ENCODE results near the gene EXOSC3. TPM values are rescaled to one million over a fixed set of nuclear protein-coding genes. Genes with fewer than 3 reads are reported as not detected.

The EXOSC3 gene
- total RNA-seq, 5 donors from 2014 or later (not counting 1 experiment from before 2014, with no cell fraction given), result 40.0 to 64.2 (median 59.2) TPM

DNA sequence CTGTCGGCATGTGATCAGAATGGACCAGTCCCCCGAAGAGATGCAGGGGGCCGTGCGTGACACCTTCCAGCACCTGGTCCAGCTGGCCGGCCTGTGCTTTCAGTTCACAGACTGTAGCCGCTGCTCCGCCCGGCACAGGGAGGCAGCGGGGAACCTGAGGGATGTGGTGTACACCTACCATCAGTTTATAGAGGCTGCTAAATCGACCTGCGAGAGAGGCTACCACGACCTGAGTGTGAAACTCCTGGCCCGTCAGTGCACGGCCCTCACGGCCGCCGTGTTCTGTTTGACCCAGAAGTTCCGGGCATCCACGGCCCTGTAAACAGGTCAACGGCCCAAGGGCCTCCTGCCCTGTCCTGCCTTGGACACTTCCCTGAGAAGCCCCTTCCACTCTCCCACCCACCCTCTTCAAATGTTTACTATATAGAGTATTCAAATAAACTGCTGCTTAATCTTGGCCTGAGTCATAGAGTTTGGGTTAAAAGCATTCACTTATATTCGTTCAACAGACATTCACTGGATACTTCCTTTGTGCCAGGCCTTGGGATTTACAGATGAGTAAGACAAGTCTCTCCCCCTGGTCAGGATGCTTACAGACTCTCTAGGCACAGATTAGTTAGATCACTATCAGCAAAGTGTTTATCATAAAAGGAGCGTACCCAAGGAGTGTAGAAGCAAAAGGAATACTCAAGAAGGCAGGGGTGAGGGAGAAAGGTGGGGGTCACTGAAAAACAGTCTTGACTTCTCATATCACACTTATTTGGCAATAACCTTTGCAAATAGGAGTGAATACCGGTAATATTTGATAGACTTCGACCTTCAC lies 38.2 kb downstream of the EXOSC3 start:
- 82% methylated on average over 19 of the region's 24 CpGs for WGBS (ENCODE audit: insufficient coverage)
- CTCF ChIA-PET, result interaction anchor here in 1 of 2 donors (0.6 kb wide), 1 partner anchor 166 kb away, joined by 3 read pairs; no protein-coding TSS in a partner anchor
- H3K4me1 ChIP-seq (ENCODE audit: control insufficient read depth in 1 of 2, extremely low read depth in 1 of 2, insufficient read depth in 2 of 2, low read length in 2 of 2), result no peaks in the 10 kb centered on the region
- H3K27ac Mint-ChIP-seq, result no peak overlapping the region
- H3K27ac ChIP-seq (ENCODE audit: low read length), result no peak overlapping the region
- H3K36me3 ChIP-seq (ENCODE audit: control insufficient read depth in 2 of 2, extremely low read depth in 1 of 2, insufficient read depth in 1 of 2, low read length in 1 of 2), result no peaks in the 10 kb centered on the region
- no peak overlapping the region for H3K4me3 Mint-ChIP-seq
- H3K27me3 ChIP-seq (replicated peaks in 1 of 2; ENCODE audit: control insufficient read depth in 2 of 2, extremely low read depth in 1 of 2, insufficient read depth in 2 of 2, low read length in 1 of 2), result peaks cover 0 to 5% of the 10 kb centered on the region in 2 experiments
- no peaks in the 10 kb centered on the region for H3K9me3 Mint-ChIP-seq
- H3K27me3 Mint-ChIP-seq, result no peaks in the 10 kb centered on the region
- H3K9me3 ChIP-seq, result no peaks in the 10 kb centered on the region
- ATAC-seq (replicated peaks in 1 of 4) (no peak), DNase-seq (no peak)
- H3K4me1 Mint-ChIP-seq, result no peaks in the 10 kb centered on the region
- POLR2A ChIA-PET, result no interaction called here
- no peaks in the 10 kb centered on the region for H3K36me3 Mint-ChIP-seq
- H3K4me3 ChIP-seq (ENCODE audit: control insufficient read depth in 1 of 2, extremely low read depth in 1 of 2, low read length in 1 of 2), result no peak overlapping the region

DNA sequence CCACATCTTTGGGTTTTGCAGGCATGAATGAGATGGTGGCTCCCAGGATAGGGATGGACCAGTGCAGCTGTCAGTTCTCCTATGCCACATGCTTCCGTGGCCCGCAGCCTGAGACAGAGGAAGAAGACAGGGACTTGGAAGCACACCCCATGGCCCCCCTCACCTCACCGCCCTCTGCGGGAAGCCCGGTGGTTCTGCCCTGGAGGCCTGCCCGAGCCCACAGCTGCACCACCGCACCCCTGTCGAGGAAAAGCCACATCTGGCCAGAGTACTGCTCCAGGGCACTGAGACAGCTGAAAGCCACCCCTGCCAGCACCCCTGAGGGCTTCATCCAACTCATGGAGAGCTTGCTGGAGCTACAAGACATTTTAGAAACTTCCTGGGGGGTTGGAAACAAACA lies 38.9 kb downstream of the EXOSC3 start:
- no peaks in the 10 kb centered on the region for H3K36me3 ChIP-seq (ENCODE audit: control insufficient read depth in 2 of 2, extremely low read depth in 1 of 2, insufficient read depth in 1 of 2, low read length in 1 of 2)
- no peaks in the 10 kb centered on the region for H3K4me1 ChIP-seq (ENCODE audit: control insufficient read depth in 1 of 2, extremely low read depth in 1 of 2, insufficient read depth in 2 of 2, low read length in 2 of 2)
- H3K9me3 ChIP-seq, result no peaks in the 10 kb centered on the region
- H3K27me3 ChIP-seq (replicated peaks in 1 of 2; ENCODE audit: control insufficient read depth in 2 of 2, extremely low read depth in 1 of 2, insufficient read depth in 2 of 2, low read length in 1 of 2), result peaks cover 0 to 8% of the 10 kb centered on the region in 2 experiments
- H3K9me3 Mint-ChIP-seq, result no peaks in the 10 kb centered on the region
- DNase-seq, result no peak
- H3K27me3 Mint-ChIP-seq, result no peaks in the 10 kb centered on the region
- H3K4me3 ChIP-seq (ENCODE audit: control insufficient read depth in 1 of 2, extremely low read depth in 1 of 2, low read length in 1 of 2), result no peak overlapping the region
- H3K27ac ChIP-seq (ENCODE audit: low read length), result no peak overlapping the region
- H3K27ac Mint-ChIP-seq, result no peak overlapping the region
- 66% methylated on average over 6 of the region's 8 CpGs for WGBS (ENCODE audit: insufficient coverage)
- ChIA-PET CTCF (interaction anchor here in 1 of 2 donors (0.8 kb wide), 1 partner anchor 52 kb away, joined by 3 read pairs; no protein-coding TSS in a partner anchor), POLR2A (no interaction called here)
- no peaks in the 10 kb centered on the region for H3K4me1 Mint-ChIP-seq
- no peak overlapping the region for H3K4me3 Mint-ChIP-seq
- ATAC-seq (replicated peaks in 1 of 4), result no peak
- H3K36me3 Mint-ChIP-seq, result no peaks in the 10 kb centered on the region

DNA sequence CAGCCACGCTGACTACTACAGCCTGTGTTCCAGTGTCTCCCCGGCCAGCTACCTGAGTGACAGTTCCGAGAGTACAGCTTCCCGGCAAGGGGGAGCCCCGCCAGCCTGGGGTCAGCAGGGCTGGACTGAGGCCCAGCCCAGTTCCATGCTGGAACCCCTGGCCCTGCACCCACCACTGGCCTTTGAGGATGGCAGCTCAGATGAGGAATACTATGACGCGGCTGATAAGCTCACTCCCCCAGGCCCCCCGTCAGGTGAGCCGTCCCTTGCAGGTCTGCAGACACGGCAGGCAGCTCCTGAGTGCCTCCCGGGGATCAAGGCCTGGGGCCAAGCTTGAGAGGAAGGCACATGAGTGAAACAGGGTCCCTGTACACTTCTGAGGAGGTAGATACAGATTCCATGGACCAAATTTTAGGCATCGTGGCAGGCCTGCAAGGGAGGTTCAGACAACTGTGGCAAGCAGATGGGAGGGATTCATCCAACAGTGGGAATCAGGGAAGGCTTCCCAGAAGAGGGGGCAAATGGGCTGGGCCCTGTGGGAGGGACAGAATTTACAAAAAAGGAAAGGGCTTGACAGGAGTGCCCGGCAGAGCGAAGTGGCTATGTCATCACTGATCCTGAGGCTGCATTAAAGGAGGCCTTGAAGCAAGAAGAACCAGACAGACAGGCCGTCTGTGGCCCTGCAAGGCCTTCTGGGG lies 44.1 kb downstream of the EXOSC3 start:
- H3K27me3 Mint-ChIP-seq, result peaks cover 0 to 11% of the 10 kb centered on the region in 2 donors
- Histone ChIP-seq H3K4me3 (ENCODE audit: control insufficient read depth in 1 of 2, extremely low read depth in 1 of 2, low read length in 1 of 2) (no peak overlapping the region), H3K27me3 (replicated peaks in 1 of 2; ENCODE audit: control insufficient read depth in 2 of 2, extremely low read depth in 1 of 2, insufficient read depth in 2 of 2, low read length in 1 of 2) (peaks cover 0 to 16% of the 10 kb centered on the region in 2 experiments), H3K4me1 (ENCODE audit: control insufficient read depth in 1 of 2, extremely low read depth in 1 of 2, insufficient read depth in 2 of 2, low read length in 2 of 2) (no peaks in the 10 kb centered on the region), H3K36me3 (ENCODE audit: control insufficient read depth in 2 of 2, extremely low read depth in 1 of 2, insufficient read depth in 1 of 2, low read length in 1 of 2) (no peaks in the 10 kb centered on the region), H3K9me3 (no peaks in the 10 kb centered on the region), H3K27ac (ENCODE audit: low read length) (no peak overlapping the region)
- no peak overlapping the region for H3K27ac Mint-ChIP-seq
- CTCF ChIA-PET, result no interaction called here
- no peak for DNase-seq
- no peaks in the 10 kb centered on the region for H3K4me1 Mint-ChIP-seq
- no peak overlapping the region for H3K4me3 Mint-ChIP-seq
- WGBS (ENCODE audit: insufficient coverage), result 86% methylated on average over 14 of the region's 15 CpGs
- ATAC-seq (replicated peaks in 1 of 4), result no peak
- POLR2A ChIA-PET, result no interaction called here
- H3K36me3 Mint-ChIP-seq, result no peaks in the 10 kb centered on the region
- H3K9me3 Mint-ChIP-seq, result no peaks in the 10 kb centered on the region

DNA sequence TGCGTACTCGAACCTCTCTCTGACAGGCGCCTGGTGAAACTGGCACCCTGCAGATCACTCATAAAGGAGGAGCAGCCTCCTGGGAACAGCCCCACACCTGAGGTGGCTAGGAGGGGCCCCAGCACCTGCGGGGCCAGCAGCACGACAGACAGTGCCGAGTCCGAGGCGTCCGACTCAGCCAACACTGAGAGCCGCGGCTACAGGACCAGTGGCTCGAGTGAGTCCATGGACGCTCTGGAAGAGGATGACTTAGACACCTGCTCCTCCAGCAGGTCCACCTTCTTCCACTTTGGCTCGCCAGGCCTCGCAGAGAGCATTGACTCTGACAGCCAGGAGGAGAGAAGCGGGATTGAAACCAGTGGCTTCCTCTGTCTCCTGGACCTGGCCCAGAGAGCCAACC lies 44.7 kb downstream of the EXOSC3 start:
- ChIA-PET CTCF (no interaction called here), POLR2A (no interaction called here)
- H3K4me1 Mint-ChIP-seq, result no peaks in the 10 kb centered on the region
- Histone ChIP-seq H3K4me3 (ENCODE audit: control insufficient read depth in 1 of 2, extremely low read depth in 1 of 2, low read length in 1 of 2) (no peak overlapping the region), H3K36me3 (ENCODE audit: control insufficient read depth in 2 of 2, extremely low read depth in 1 of 2, insufficient read depth in 1 of 2, low read length in 1 of 2) (no peaks in the 10 kb centered on the region), H3K4me1 (ENCODE audit: control insufficient read depth in 1 of 2, extremely low read depth in 1 of 2, insufficient read depth in 2 of 2, low read length in 2 of 2) (no peaks in the 10 kb centered on the region), H3K9me3 (no peaks in the 10 kb centered on the region), H3K27me3 (replicated peaks in 1 of 2; ENCODE audit: control insufficient read depth in 2 of 2, extremely low read depth in 1 of 2, insufficient read depth in 2 of 2, low read length in 1 of 2) (peaks cover 0 to 16% of the 10 kb centered on the region in 2 experiments), H3K27ac (ENCODE audit: low read length) (no peak overlapping the region)
- no peak for DNase-seq
- H3K36me3 Mint-ChIP-seq, result no peaks in the 10 kb centered on the region
- no peak for ATAC-seq (replicated peaks in 1 of 4)
- H3K27ac Mint-ChIP-seq, result no peak overlapping the region
- no peak overlapping the region for H3K4me3 Mint-ChIP-seq
- no peaks in the 10 kb centered on the region for H3K9me3 Mint-ChIP-seq
- WGBS (ENCODE audit: insufficient coverage), result 80% methylated on average over 11 of the region's 16 CpGs
- peaks cover 0 to 11% of the 10 kb centered on the region in 2 donors for H3K27me3 Mint-ChIP-seq

DNA sequence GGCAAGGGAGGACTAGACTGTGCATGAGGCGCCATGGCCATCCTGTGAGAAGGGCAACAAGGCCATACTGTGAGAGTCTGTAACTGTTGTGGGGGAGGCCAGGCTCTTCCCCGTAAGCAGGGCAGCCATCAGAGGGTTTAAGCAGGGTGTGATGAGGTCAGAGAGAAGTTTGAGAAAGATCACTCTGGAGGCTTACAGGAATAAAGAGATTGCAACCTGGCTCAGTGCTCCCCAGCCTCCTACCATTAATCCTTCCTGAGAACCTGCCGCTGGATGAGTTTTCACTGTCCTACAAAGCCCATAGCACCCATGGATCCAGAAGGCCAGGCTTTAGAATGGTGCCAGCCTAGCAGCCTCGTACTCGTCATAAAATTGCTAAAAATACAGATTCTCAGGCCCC lies 45.6 kb downstream of the EXOSC3 start:
- Mint-ChIP-seq H3K9me3 (no peaks in the 10 kb centered on the region), H3K27ac (no peak overlapping the region), H3K27me3 (peaks cover 0 to 11% of the 10 kb centered on the region in 2 donors), H3K4me3 (no peak overlapping the region), H3K36me3 (no peaks in the 10 kb centered on the region), H3K4me1 (no peaks in the 10 kb centered on the region)
- no peaks in the 10 kb centered on the region for H3K4me1 ChIP-seq (ENCODE audit: control insufficient read depth in 1 of 2, extremely low read depth in 1 of 2, insufficient read depth in 2 of 2, low read length in 2 of 2)
- H3K9me3 ChIP-seq, result no peaks in the 10 kb centered on the region
- POLR2A ChIA-PET, result no interaction called here
- no peak overlapping the region for H3K27ac ChIP-seq (ENCODE audit: low read length)
- no peaks in the 10 kb centered on the region for H3K36me3 ChIP-seq (ENCODE audit: control insufficient read depth in 2 of 2, extremely low read depth in 1 of 2, insufficient read depth in 1 of 2, low read length in 1 of 2)
- CTCF ChIA-PET, result no interaction called here
- H3K4me3 ChIP-seq (ENCODE audit: control insufficient read depth in 1 of 2, extremely low read depth in 1 of 2, low read length in 1 of 2), result no peak overlapping the region
- ATAC-seq (replicated peaks in 1 of 4) (no peak), DNase-seq (no peak)
- H3K27me3 ChIP-seq (replicated peaks in 1 of 2; ENCODE audit: control insufficient read depth in 2 of 2, extremely low read depth in 1 of 2, insufficient read depth in 2 of 2, low read length in 1 of 2), result peaks cover 0 to 11% of the 10 kb centered on the region in 2 experiments
- 86% methylated on average over 2 of the region's 5 CpGs for WGBS (ENCODE audit: insufficient coverage)

DNA sequence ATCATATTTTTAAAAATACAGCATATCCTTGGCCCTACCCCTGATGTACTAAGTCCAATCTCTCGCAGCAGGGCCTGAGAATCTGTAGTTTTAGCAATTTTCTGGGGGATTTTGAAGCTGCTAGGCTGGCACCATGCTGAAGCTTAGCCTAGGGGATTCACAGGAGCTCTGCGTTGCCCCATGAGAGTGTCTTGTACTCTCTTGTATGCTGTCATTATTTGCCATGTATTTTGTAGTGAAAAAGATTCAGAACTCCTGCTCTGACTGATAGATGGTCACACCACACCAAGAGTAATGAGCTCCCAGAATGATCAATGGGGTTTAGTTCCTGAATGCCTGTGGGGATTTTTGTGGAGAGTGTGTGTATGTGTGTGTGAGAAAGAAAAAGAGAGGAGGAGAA lies 51.9 kb downstream of the EXOSC3 start:
- Mint-ChIP-seq H3K9me3 (no peaks in the 10 kb centered on the region), H3K36me3 (no peaks in the 10 kb centered on the region), H3K27me3 (peaks cover 4 to 10% of the 10 kb centered on the region in 2 donors), H3K27ac (no peak overlapping the region), H3K4me3 (no peak overlapping the region), H3K4me1 (no peaks in the 10 kb centered on the region)
- H3K9me3 ChIP-seq, result no peaks in the 10 kb centered on the region
- H3K4me1 ChIP-seq (ENCODE audit: control insufficient read depth in 1 of 2, extremely low read depth in 1 of 2, insufficient read depth in 2 of 2, low read length in 2 of 2), result no peaks in the 10 kb centered on the region
- DNase-seq (no peak), ATAC-seq (replicated peaks in 1 of 4) (no peak)
- POLR2A ChIA-PET, result interaction anchor here in 1 of 2 donors (0.6 kb wide), 1 partner anchor 1542 kb away, joined by 3 read pairs; the partner anchor contains the start of gene CLTA
- peaks cover 0 to 9% of the 10 kb centered on the region in 2 experiments for H3K27me3 ChIP-seq (replicated peaks in 1 of 2; ENCODE audit: control insufficient read depth in 2 of 2, extremely low read depth in 1 of 2, insufficient read depth in 2 of 2, low read length in 1 of 2)
- no peak overlapping the region for H3K4me3 ChIP-seq (ENCODE audit: control insufficient read depth in 1 of 2, extremely low read depth in 1 of 2, low read length in 1 of 2)
- H3K36me3 ChIP-seq (ENCODE audit: control insufficient read depth in 2 of 2, extremely low read depth in 1 of 2, insufficient read depth in 1 of 2, low read length in 1 of 2), result no peaks in the 10 kb centered on the region
- H3K27ac ChIP-seq (ENCODE audit: low read length), result no peak overlapping the region
- CTCF ChIA-PET, result no interaction called here
- 100% methylated on average over 1 of the region's 2 CpGs for WGBS (ENCODE audit: insufficient coverage)
